ENCODE results near the gene FBXO22. TPM values are rescaled to one million over a fixed set of nuclear protein-coding genes. Genes with fewer than 3 reads are reported as not detected.

The FBXO22 gene
- total and polyA plus RNA-seq, 2 of the 13 experiments (the other 11 are each of a cell fraction or from before 2014, with no cell fraction given) = 45.7 to 112 TPM

- ATAC-seq (no peak), FAIRE-seq (no peak), DNase-seq (ENCODE audit: low spot score) (no peak)
- Histone ChIP-seq H3K4me3 (replicated peaks in 1 of 3; ENCODE audit: insufficient read depth in 1 of 3, low read depth in 2 of 3, low read length in 3 of 3) (no peak overlapping the region), H3K27me3 (ENCODE audit: control insufficient read depth in 1 of 2, insufficient read depth in 2 of 2, low read length in 2 of 2) (peaks cover 0 to 1% of the 10 kb centered on the region in 2 experiments; a peak in 1 of 5 replicates), H3K9ac (ENCODE audit: insufficient read depth, low read depth, low read length) (no peak overlapping the region), H3K79me2 (ENCODE audit: insufficient read depth, low read length) (no peaks in the 10 kb centered on the region), H4K20me1 (ENCODE audit: insufficient read depth, low read length) (no peaks in the 10 kb centered on the region), H2AFZ (ENCODE audit: low read length) (no peak overlapping the region), H3K9me3 (ENCODE audit: low read length) (no peaks in the 10 kb centered on the region), H3K4me1 (ENCODE audit: insufficient read depth, low read length) (no peaks in the 10 kb centered on the region), H3K36me3 (replicated peaks in 1 of 2; ENCODE audit: control insufficient read depth in 1 of 2, insufficient read depth in 2 of 2, low read length in 2 of 2) (no peaks in the 10 kb centered on the region), H3K4me2 (ENCODE audit: low read depth, low read length) (no peak overlapping the region), H3K27ac (ENCODE audit: extremely low read length, insufficient read depth, low read length) (no peak overlapping the region)
- intact Hi-C loops (cut with micrococcal nuclease; ENCODE audit: unreplicated experiment) = no loop called here
- CTCF ChIA-PET (ENCODE audit: low intra/inter-chr PET ratio, low total read pairs) = no interaction called here
- 0% methylated on average over 2 of the region's 2 CpGs for WGBS (ENCODE audit: low lambda C conversion rate)
- in situ Hi-C loops (cut with HindIII; ENCODE audit: extremely low pct_ligation_motif_present, low pct_unique_long_range_greater_than_20kb) = no loop called here
- POLR2A ChIA-PET = no interaction called here
- BruUV-seq (replicated peaks) = no TSS peak
- TF ChIP-seq ZNF605 (CRISPR knock-in tag; IDR thresholded peaks at IDR 0.05) = no peak
- no peak for TF ChIP-seq MXI1 (IDR thresholded peaks at IDR 0.05; ENCODE audit: borderline replicate concordance, low read depth, low read length)
- TF ChIP-seq HNF1A (IDR thresholded peaks at IDR 0.05; ENCODE audit: low read depth) = no peak
- no peak for TF ChIP-seq HNF1A (CRISPR knock-in tag; IDR thresholded peaks at IDR 0.05; ENCODE audit: borderline replicate concordance)
Observed at GRCh38 chr15:75981149-75981815, 77.6 kb downstream of the FBXO22 start.

Data from HepG2 (cell line).